Coronary artery (tissue), 2 donors: ENCODE measurements around the gene KRT79.
"Not testable (repeated sequence)": the region's sequence is repeated elsewhere in the genome, so short reads cannot be mapped to it uniquely, and the experiment has no call there.

Source experiments
- DNase-seq: peaks from one replicate; pipeline ENCODE4 v3.0.0-alpha.2; 2017; ENCODE audit warnings: low spot score
- H3K27ac ChIP-seq, 2 donors: fragments of 200-600 bp; sonication (generic); one replicate each; pipeline ENCODE4 v1.5.1; 2016 to 2019
- H3K4me3 ChIP-seq: fragments of 200-600 bp; sonication (generic); 2 replicates; pipeline ENCODE4 v1.5.1; 2016; ENCODE audit warnings: mild to moderate bottlenecking, moderate library complexity
- CTCF ChIP-seq: fragments of 200-600 bp; sonication (generic); IDR thresholded peaks from one replicate; pipeline ENCODE4 v1.5.1; 2019; ENCODE audit warnings: antibody characterized with exemption

The KRT79 gene

GRCh38 chr12:52860102-52860823 is 26.2 kb upstream of the KRT79 start:
- no peak for DNase-seq
- H3K27ac ChIP-seq = no peak overlapping the region
- no peak for TF ChIP-seq CTCF
- H3K4me3 ChIP-seq = no peak overlapping the region

GRCh38 chr12:52857500-52857899 is 23.4 kb upstream of the KRT79 start:
- no peak overlapping the region for H3K27ac ChIP-seq
- H3K4me3 ChIP-seq = no peak overlapping the region
- TF ChIP-seq CTCF = no peak
- DNase-seq = no peak

GRCh38 chr12:52856787-52857186 is 22.7 kb upstream of the KRT79 start:
- Histone ChIP-seq H3K27ac (no peak overlapping the region), H3K4me3 (no peak overlapping the region)
- DNase-seq = no peak
- no peak for TF ChIP-seq CTCF

- DNase-seq, H3K27ac ChIP-seq, H3K4me3 ChIP-seq: not testable (repeated sequence)
Measured at GRCh38 chr12:52856077-52856476, 22.0 kb upstream of the KRT79 start.

GRCh38 chr12:52851787-52852186 is 17.7 kb upstream of the KRT79 start:
- no peak for DNase-seq
- Histone ChIP-seq H3K4me3 (no peak overlapping the region), H3K27ac (no peak overlapping the region)
- no peak for TF ChIP-seq CTCF

GRCh38 chr12:52850681-52851080 is 16.6 kb upstream of the KRT79 start:
- H3K4me3 ChIP-seq = no peak overlapping the region
- TF ChIP-seq CTCF = no peak
- DNase-seq = no peak
- H3K27ac ChIP-seq = no peak overlapping the region

- TF ChIP-seq CTCF = no peak
- no peak for DNase-seq
- Histone ChIP-seq H3K27ac (no peak overlapping the region), H3K4me3 (no peak overlapping the region)
Measured at GRCh38 chr12:52849511-52849910, 15.4 kb upstream of the KRT79 start.
